Measurements from ENCODE around the gene DHRS11. TPM values are rescaled to one million over a fixed set of nuclear protein-coding genes. Genes with fewer than 3 reads are reported as not detected.
"Not testable (repeated sequence)": the region's sequence is repeated elsewhere in the genome, so short reads cannot be mapped to it uniquely, and the experiment has no call there.

DHRS11 gene
- total and polyA plus RNA-seq, 8 donors, result 9.3 to 13.7 (median 12.4) TPM

DNA sequence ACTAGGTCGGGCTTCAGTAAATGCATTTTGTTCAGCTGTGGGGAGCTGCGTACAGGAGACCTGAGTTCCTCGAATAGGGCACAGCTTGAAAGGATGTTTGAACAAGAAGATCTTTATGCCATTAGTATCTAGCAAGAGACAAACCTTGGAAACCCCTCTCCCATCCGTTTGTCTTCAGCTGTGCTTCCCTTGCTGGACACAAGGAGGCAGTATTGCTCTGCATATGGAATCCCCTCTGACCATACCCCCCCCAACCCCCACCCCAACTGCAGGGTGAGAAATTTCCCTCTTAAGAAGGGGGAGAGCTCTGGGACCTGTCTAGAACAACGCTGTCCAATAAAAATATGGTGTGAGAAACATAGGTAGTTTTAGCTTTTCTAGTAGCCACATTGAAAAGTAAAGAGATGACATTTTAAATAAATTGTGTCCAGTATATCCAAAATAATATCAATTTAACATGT is 11.3 kb downstream of the DHRS11 start:
- intact Hi-C loops (cut with DNase I), result no loop called here
- H3K4me1 ChIP-seq, result peaks cover 15 to 41% of the 10 kb centered on the region in 2 donors

DNA sequence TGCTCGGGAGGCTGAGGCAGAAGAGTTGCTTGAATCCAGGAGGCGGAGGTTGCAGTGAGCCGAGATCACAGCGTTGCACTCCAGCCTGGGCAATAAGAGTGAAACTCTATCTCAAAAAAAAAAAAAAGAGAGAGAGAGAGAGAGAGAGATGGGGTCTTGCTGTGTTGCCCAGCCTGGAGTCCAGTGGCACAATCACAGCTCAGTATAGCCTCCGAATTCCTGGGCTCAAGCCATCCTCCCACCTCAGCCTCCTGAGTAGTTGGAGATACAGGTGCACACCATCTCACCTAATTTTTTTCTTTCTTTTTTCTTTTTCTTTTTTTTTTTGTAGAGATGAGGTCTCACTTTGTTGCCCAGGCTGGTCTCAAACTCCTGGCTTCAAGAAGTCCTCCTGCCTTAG is 13.3 kb downstream of the DHRS11 start:
- ATAC-seq; H3K27ac ChIP-seq; intact Hi-C loops (cut with DNase I): not testable (repeated sequence)

More for the DNA sequence above, 11.3 kb downstream of the DHRS11 start:
- H3K36me3 ChIP-seq, result no peaks in the 10 kb centered on the region
- no peak overlapping the region for H3K27ac ChIP-seq
- no peaks in the 10 kb centered on the region for H3K27me3 ChIP-seq
- H3K9me3 ChIP-seq, result no peaks in the 10 kb centered on the region
- H3K4me3 ChIP-seq, result peak overlapping the region; percentile 95 to 99
- ATAC-seq, result peak; percentile 33
- TF ChIP-seq, protein P1, sequence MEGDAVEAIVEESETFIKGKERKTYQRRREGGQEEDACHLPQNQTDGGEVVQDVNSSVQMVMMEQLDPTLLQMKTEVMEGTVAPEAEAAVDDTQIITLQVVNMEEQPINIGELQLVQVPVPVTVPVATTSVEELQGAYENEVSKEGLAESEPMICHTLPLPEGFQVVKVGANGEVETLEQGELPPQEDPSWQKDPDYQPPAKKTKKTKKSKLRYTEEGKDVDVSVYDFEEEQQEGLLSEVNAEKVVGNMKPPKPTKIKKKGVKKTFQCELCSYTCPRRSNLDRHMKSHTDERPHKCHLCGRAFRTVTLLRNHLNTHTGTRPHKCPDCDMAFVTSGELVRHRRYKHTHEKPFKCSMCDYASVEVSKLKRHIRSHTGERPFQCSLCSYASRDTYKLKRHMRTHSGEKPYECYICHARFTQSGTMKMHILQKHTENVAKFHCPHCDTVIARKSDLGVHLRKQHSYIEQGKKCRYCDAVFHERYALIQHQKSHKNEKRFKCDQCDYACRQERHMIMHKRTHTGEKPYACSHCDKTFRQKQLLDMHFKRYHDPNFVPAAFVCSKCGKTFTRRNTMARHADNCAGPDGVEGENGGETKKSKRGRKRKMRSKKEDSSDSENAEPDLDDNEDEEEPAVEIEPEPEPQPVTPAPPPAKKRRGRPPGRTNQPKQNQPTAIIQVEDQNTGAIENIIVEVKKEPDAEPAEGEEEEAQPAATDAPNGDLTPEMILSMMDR (IDR thresholded peaks at IDR 0.05), result peak; percentile 66 to 78
- peak in 1 of 4 donors; percentile 55 for DNase-seq

DNA sequence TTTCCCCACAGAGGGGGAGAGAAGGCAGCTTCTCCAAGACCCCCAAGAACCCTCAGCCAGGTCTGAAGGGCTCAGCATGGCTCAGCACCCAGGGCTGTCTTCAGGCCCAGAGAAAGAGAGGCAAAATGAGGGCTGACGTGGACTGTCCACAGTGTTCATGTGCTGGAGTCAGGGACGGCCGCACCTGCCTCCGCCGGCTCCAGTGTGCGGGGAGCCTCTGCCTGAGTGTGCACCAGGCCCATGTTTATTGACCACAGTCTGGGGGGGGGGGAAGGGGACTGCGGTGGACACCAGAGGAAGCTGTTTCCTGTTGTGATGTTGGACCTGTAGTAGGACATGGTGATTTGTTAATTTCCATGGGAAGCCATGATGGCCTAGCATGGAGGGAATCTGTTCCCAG is 16.6 kb downstream of the DHRS11 start:
- peaks cover 0 to 28% of the 10 kb centered on the region in 2 donors for H3K4me1 ChIP-seq
- ATAC-seq, result no peak
- no peaks in the 10 kb centered on the region for H3K36me3 ChIP-seq
- no peak overlapping the region for H3K4me3 ChIP-seq
- TF ChIP-seq, protein P1 (IDR thresholded peaks at IDR 0.05), result no peak
- no peak overlapping the region for H3K27ac ChIP-seq
- no peaks in the 10 kb centered on the region for H3K9me3 ChIP-seq
- DNase-seq, result no peak
- peaks cover 0 to 6% of the 10 kb centered on the region in 2 donors for H3K27me3 ChIP-seq
- intact Hi-C loops (cut with DNase I), result no loop called here

More for the DNA sequence above, 13.3 kb downstream of the DHRS11 start:
- H3K4me1 ChIP-seq, result peaks cover 15 to 54% of the 10 kb centered on the region in 2 donors
- not testable (repeated sequence) for H3K27me3 ChIP-seq, H3K4me3 ChIP-seq, H3K9me3 ChIP-seq, H3K36me3 ChIP-seq
- peak in 1 of 4 donors; percentile 3 for DNase-seq

DNA sequence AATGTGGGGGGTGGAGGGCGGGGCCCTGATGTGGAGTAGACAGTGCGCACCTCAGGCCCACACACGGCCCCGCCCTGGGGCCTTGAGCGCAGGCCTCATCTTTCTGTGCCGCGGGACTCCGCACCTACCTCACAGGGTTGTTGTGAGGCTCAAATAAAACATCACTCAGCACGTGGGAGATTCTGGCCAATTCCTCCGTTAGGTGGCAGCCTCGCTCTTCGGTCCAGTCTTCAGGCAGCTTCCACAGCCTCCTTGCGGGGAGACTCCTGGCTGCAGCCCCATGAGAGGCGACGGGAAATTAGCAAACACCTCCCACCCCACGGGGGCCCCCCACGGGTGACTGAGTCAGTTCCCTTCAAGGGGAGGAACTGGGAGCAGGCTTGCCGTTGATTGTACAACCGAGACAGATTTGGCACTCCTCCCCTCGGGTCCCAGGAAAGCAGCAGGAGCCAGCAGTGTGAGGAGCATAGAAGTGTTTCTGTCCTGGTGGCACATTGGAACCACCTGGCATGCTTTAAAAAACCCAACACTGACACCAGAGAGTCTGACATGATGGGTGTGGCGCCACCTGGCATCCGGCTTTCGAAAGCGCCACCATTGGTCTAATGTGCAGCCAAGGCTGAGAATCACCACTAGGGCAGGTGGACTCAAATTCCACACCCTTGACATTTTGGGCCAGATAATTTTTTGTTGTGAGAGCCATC is 17.3 kb downstream of the DHRS11 start:
- H3K36me3 ChIP-seq, result no peaks in the 10 kb centered on the region
- H3K27ac ChIP-seq, result no peak overlapping the region
- ATAC-seq (peak; percentile 81), DNase-seq (peak in 2 of 4 donors; percentile 39 to 52)
- peaks cover 0 to 12% of the 10 kb centered on the region in 2 donors for H3K27me3 ChIP-seq
- H3K9me3 ChIP-seq, result no peaks in the 10 kb centered on the region
- TF ChIP-seq, protein P1 (IDR thresholded peaks at IDR 0.05), result peak in 1 of 2 donors; percentile 20
- peaks cover 0 to 21% of the 10 kb centered on the region in 2 donors for H3K4me1 ChIP-seq
- intact Hi-C loops (cut with DNase I), result no loop called here
- no peak overlapping the region for H3K4me3 ChIP-seq

DNA sequence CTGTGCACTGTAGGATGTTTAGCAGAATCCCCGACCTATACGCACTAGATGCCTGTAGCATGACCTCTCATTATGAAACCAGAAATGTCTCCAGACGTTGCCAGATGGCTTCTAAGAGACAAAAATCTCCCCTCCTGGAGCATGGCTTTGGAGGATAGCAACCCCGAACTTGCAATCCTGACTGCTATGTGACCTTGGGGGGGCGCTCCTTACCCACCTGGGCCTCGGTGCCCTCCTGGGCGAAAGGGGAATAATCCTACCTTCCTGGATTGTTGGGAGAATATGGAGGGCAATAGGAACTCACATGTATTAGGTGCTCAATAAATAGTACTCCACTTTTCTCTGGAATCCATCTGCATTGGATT is 17.8 kb downstream of the DHRS11 start:
- TF ChIP-seq, protein P1 (IDR thresholded peaks at IDR 0.05), result no peak

More for the DNA sequence above, 17.8 kb downstream of the DHRS11 start:
- DNase-seq, result no peak
- Histone ChIP-seq H3K27ac (no peak overlapping the region), H3K36me3 (no peaks in the 10 kb centered on the region), H3K27me3 (peaks cover 0 to 18% of the 10 kb centered on the region in 2 donors), H3K4me3 (no peak overlapping the region), H3K4me1 (peaks cover 0 to 17% of the 10 kb centered on the region in 2 donors), H3K9me3 (no peaks in the 10 kb centered on the region)
- intact Hi-C loops (cut with DNase I), result no loop called here
- no peak for ATAC-seq
